K562 (cell line): ENCODE data around the gene DCAF17. TPM values are rescaled to one million over a fixed set of nuclear protein-coding genes. Genes with fewer than 3 reads are reported as not detected.

Experiments used
- ATAC-seq: fragments of 200-7000 bp; cut with Tn5 transposase; 3 replicates; pipeline ENCODE4 v1.9.1; 2020; ENCODE audit warnings: moderate library complexity
- BruUV-seq: library from RNA; stranded (reverse); fragments of 400-500 nt; replicated peaks from 2 replicates; lab custom pipeline; 2021; lab: Mats Ljungman, UMichigan
- CTCF ChIA-PET: fragments of 300-600 bp; formaldehyde crosslinking; extraction: SDS; loops from one replicate; lab custom pipeline; 2021; ENCODE audit warnings: low intra/inter-chr PET ratio; lab: Yijun Ruan, JAX
- POLR2A ChIA-PET: fragments of 300-600, 350-650 bp; sonication (Branson Sonifier 250); formaldehyde crosslinking; extraction: SDS; loops from one replicate; lab custom pipeline; 2021; ENCODE audit warnings: antibody characterized with exemption, inconsistent platforms; lab: Yijun Ruan, JAX
- DNase-seq, 4 experiments: peaks; one replicate each; pipeline versions ENCODE4 v3.0.0 to v3.0.0-alpha.2; 2011 to 2018; ENCODE audit warnings: low spot score in 3 of 4, mixed read lengths in 3 of 4; ENCODE audit errors: extremely low read depth in 1 of 4
- FAIRE-seq: peaks from 2 replicates; lab custom pipeline; 2011; peaks lifted over from hg19 to GRCh38; lab: Jason Lieb, UNC
- H2AFZ ChIP-seq: 2 replicates; pipeline ENCODE4 v1.6.0; 2011; ENCODE audit warnings: low read depth, low read length, control low read depth, inconsistent platforms
- H3K27ac ChIP-seq: fragments of 200-600 bp; 3 replicates; pipeline ENCODE4 v1.8.0; 2011; ENCODE audit warnings: low read depth, mild to moderate bottlenecking, control low read depth, inconsistent platforms, low read length, moderate library complexity, mixed read lengths; ENCODE audit errors: extremely low read depth
- H3K27me3 ChIP-seq, 2 experiments: fragments of 300-600 bp in 1 of 2; 2 replicates in 1 of 2; 3 replicates in 1 of 2; pipeline versions ENCODE4 v1.6.0 to v1.8.0; 2011; ENCODE audit warnings: inconsistent platforms in 2 of 2, low read length in 2 of 2, mild to moderate bottlenecking in 1 of 2, mixed read lengths in 1 of 2, moderate library complexity in 1 of 2; ENCODE audit not compliant: control insufficient read depth in 2 of 2, insufficient read depth in 2 of 2
- H3K36me3 ChIP-seq: fragments of 300-600 bp; 3 replicates; pipeline ENCODE4 v1.8.0; 2011; ENCODE audit warnings: mild to moderate bottlenecking, low read length, inconsistent platforms; ENCODE audit not compliant: control insufficient read depth, insufficient read depth
- H3K4me1 ChIP-seq, 2 experiments: fragments of 200-600 bp in 1 of 2; replicated peaks in 1 of 2; 2 replicates in 1 of 2; 3 replicates in 1 of 2; pipeline versions ENCODE4 v1.5.1 to v1.8.0; 2011; ENCODE audit warnings: inconsistent platforms in 2 of 2, low read length in 2 of 2, mild to moderate bottlenecking in 1 of 2, mixed read lengths in 1 of 2, moderate library complexity in 1 of 2; ENCODE audit not compliant: control insufficient read depth in 2 of 2, insufficient read depth in 2 of 2
- H3K4me2 ChIP-seq: 2 replicates; pipeline ENCODE4 v1.6.1; 2011; ENCODE audit warnings: low read length, control low read depth, inconsistent platforms, mixed read lengths; ENCODE audit not compliant: insufficient read depth
- H3K4me3 ChIP-seq: fragments of 200-600 bp; sonication (generic), shearing (Covaris generic); 2 replicates; pipeline ENCODE4 v1.5.1; 2016; ENCODE audit warnings: control low read depth, inconsistent platforms
- H3K79me2 ChIP-seq: fragments of 200-600 bp; 3 replicates; pipeline ENCODE4 v1.8.0; 2011; ENCODE audit warnings: low read length, inconsistent platforms; ENCODE audit not compliant: control insufficient read depth, insufficient read depth
- H3K9ac ChIP-seq, 2 experiments: 2 replicates each; pipeline versions ENCODE4 v1.6.0 to v1.6.1; 2011; ENCODE audit warnings: low read depth in 2 of 2, low read length in 2 of 2, control low read depth in 1 of 2, inconsistent platforms in 1 of 2, mild to moderate bottlenecking in 1 of 2, mixed read lengths in 1 of 2; ENCODE audit not compliant: insufficient read depth in 1 of 2
- H3K9me1 ChIP-seq: one replicate; pipeline ENCODE4 v1.6.0; 2011; ENCODE audit warnings: inconsistent platforms, mild to moderate bottlenecking, low read length, moderate library complexity; ENCODE audit not compliant: control insufficient read depth, insufficient read depth
- H3K9me3 ChIP-seq: replicated peaks from 2 replicates; pipeline ENCODE4 v1.5.1; 2011; ENCODE audit warnings: low read depth, low read length, inconsistent platforms; ENCODE audit not compliant: control insufficient read depth, insufficient read depth
- H4K20me1 ChIP-seq: replicated peaks from 2 replicates; pipeline ENCODE4 v1.6.1; 2011; ENCODE audit warnings: low read length, inconsistent platforms, mixed read lengths; ENCODE audit not compliant: control insufficient read depth, insufficient read depth
- BACH1 ChIP-seq: fragments of 200-800 bp; sonication (Bioruptor generic); IDR thresholded peaks from 2 replicates; pipeline ENCODE4 v1.6.1; 2016; ENCODE audit warnings: missing genetic modification characterization, missing compliant biosample characterization
- DNMT1 ChIP-seq: fragments of 450-650 bp; IDR thresholded peaks from 2 replicates; pipeline ENCODE4 v1.6.1; 2016; ENCODE audit warnings: antibody characterized with exemption, mild to moderate bottlenecking
- FOXK2 ChIP-seq, 2 experiments: fragments of 450-650 bp; IDR thresholded peaks in 1 of 2; conservative IDR thresholded peaks in 1 of 2; 2 replicates each; pipeline ENCODE4 v1.6.1; 2016; ENCODE audit warnings: low read depth in 2 of 2, mild to moderate bottlenecking in 1 of 2
- HMGN3 ChIP-seq: IDR thresholded peaks from 2 replicates; pipeline ENCODE4 v1.6.1; 2011; ENCODE audit warnings: borderline replicate concordance, low read depth, mild to moderate bottlenecking, mixed read lengths, low read length; ENCODE audit not compliant: insufficient read length; ENCODE audit errors: extremely low read depth
- KDM4B ChIP-seq, 2 experiments: fragments of 450-650 bp in 1 of 2; sonication (generic) in 1 of 2; IDR thresholded peaks; 2 replicates each; pipeline ENCODE4 v1.6.1; 2016 to 2017; ENCODE audit warnings: borderline replicate concordance in 2 of 2, antibody characterized with exemption in 1 of 2, low read depth in 1 of 2, mild to moderate bottlenecking in 1 of 2
- SAFB ChIP-seq: fragments of 200-400 bp; formaldehyde crosslinking; IDR thresholded peaks from 2 replicates; pipeline ENCODE4 v1.6.1; 2017; ENCODE audit warnings: low read depth, low read length, borderline replicate concordance
- ZNF134 ChIP-seq: fragments of 250-450 bp; sonication (Bioruptor Pico); conservative IDR thresholded peaks from 2 replicates; pipeline ENCODE4 v1.4.0; 2020
- ZNF311 ChIP-seq: fragments of 250-450 bp; sonication (Bioruptor Pico); IDR thresholded peaks from 2 replicates; pipeline ENCODE4 v1.4.0; 2020; ENCODE audit warnings: mild to moderate bottlenecking, moderate library complexity
- ZNF408 ChIP-seq: fragments of 250-450 bp; sonication (Bioruptor Pico); IDR thresholded peaks from 2 replicates; pipeline ENCODE4 v1.4.0; 2020; ENCODE audit warnings: low read depth, mild to moderate bottlenecking, moderate library complexity
- ZNF717 ChIP-seq: fragments of 250-450 bp; sonication (Bioruptor Pico); IDR thresholded peaks from 2 replicates; pipeline ENCODE4 v1.5.0; 2021
- WGBS: fragments of 100-300 bp; shearing (Covaris generic); methylation state at CpG from one replicate; pipeline ENCODE4 v1.1.6; 2016; ENCODE audit warnings: low coverage, mixed read lengths; ENCODE audit not compliant: insufficient coverage; ENCODE audit errors: missing lambda C conversion rate; 5-methylcytosine and 5-hydroxymethylcytosine counted together
- in situ Hi-C: fragments of 300-500 bp; cut with MboI; formaldehyde crosslinking; loops from 4 replicates; pipeline ENCODE4 v1.15.0; 2018; ENCODE audit warnings: inconsistent platforms, mixed read lengths
- intact Hi-C: fragments of 100-400 bp; cut with micrococcal nuclease; formaldehyde crosslinking; loops from 2 replicates; pipeline ENCODE4 v1.14.2; 2022
- polyA plus RNA-seq, 8 experiments: library from polyadenylated mRNA; depleted of rRNA in 4 of 8; stranded (reverse) in 5 of 8; unstranded in 3 of 8; fragments of >200 nt; fragmentation: Nextera tagmentation in 2 of 8; fragmentation: Illumina TruSeq in 1 of 8; extraction: Ambion mirVana in 2 of 8; extraction: Trizol in 1 of 8; gene quantifications; 2 replicates each; pipeline versions ENCODE4 v1.2.1 to v1.2.3, GENCODE V29; 2011 to 2014; ENCODE audit warnings: inconsistent platforms in 1 of 8, missing spikeins in 1 of 8
- total RNA-seq, 7 experiments: library from RNA; depleted of rRNA in 6 of 7; stranded (reverse); fragments of >200 nt in 6 of 7; fragmentation: Illumina TruSeq in 2 of 7; extraction: Trizol in 2 of 7; gene quantifications; 2 replicates each; pipeline versions ENCODE4 v1.2.1 to v1.2.3, GENCODE V29; 2011 to 2021; ENCODE audit warnings: low replicate concordance in 1 of 7
- TF ChIP-seq, protein P1 (sequence below): fragments of 250-450 bp; sonication (Bioruptor Pico); IDR thresholded peaks from 2 replicates; pipeline ENCODE4 v1.4.0; 2020
- TF ChIP-seq, protein P2 (sequence below), 2 experiments: IDR thresholded peaks in 1 of 2; conservative IDR thresholded peaks in 1 of 2; 2 replicates each; pipeline ENCODE4 v1.6.1; 2016; ENCODE audit warnings: low read depth in 2 of 2, mild to moderate bottlenecking in 1 of 2, missing compliant biosample characterization in 1 of 2, missing genetic modification characterization in 1 of 2, moderate library complexity in 1 of 2

The DCAF17 gene
- total and polyA plus RNA-seq, 9 of the 15 experiments (the other 6 are each of a cell fraction or from before 2014, with no cell fraction given), result 10.0 to 38.5 (median 27.1) TPM

DNA sequence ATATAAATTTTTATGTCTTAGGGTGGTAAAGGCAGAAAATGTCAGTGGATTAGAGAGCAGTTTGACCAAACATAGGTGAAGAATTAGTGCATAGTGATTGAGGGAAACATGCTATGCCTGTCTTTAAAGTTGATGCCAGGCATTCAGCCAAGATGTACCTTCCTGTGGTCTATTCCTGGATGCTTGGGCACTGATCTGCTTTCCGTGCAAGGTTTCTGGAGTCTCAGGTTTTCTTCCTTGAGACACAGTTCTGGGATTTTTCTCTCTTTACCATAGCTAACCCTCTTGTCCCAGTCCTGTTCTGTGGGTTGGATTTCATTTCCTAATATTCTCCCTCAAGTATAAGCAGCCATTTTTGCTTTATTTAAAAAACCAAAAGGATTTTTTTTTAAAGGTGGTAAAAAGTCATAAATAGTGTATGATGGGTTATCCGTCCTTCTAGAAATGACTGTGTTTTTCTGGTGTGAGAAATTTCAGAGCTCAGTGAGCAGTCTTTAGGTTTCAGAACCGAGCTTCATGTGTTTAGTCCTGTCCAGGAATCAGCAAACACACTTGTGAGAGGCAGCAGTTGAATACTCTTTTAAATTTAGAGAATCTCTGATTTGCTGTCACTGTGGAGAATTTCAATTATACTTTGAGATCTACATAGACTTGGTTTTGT lies 45.3 kb downstream of the DCAF17 start:
- H3K79me2 ChIP-seq, result no peaks in the 10 kb centered on the region
- no peak overlapping the region for H3K9ac ChIP-seq
- in situ Hi-C loops, result no loop called here
- FAIRE-seq (no peak), ATAC-seq (no peak), DNase-seq (no peak)
- no peaks in the 10 kb centered on the region for H3K27me3 ChIP-seq
- H3K27ac ChIP-seq, result no peak overlapping the region
- no peaks in the 10 kb centered on the region for H3K9me1 ChIP-seq
- H4K20me1 ChIP-seq, result no peaks in the 10 kb centered on the region
- ChIA-PET POLR2A (interaction anchor here (0.9 to 1.0 kb wide), 2 partner anchors 15 to 45 kb away, joined by 3 read pairs; partner anchors contain the start of genes DCAF17 and METTL8), CTCF (no interaction called here)
- H3K36me3 ChIP-seq, result peaks cover 87% of the 10 kb centered on the region
- no TSS peak for BruUV-seq
- WGBS, result 79% methylated on average over 3 of the region's 3 CpGs
- H2AFZ ChIP-seq, result no peak overlapping the region
- no peak overlapping the region for H3K4me3 ChIP-seq
- H3K9me3 ChIP-seq, result no peaks in the 10 kb centered on the region
- intact Hi-C loops, result no loop called here
- no peak overlapping the region for H3K4me2 ChIP-seq
- H3K4me1 ChIP-seq, result no peaks in the 10 kb centered on the region
- TF ChIP-seq ZNF717 (no peak), BACH1 (tag) (no peak), ZNF408 (CRISPR knock-in tag) (no peak), DNMT1 (no peak), ZNF134 (CRISPR knock-in tag) (no peak), HMGN3 (no peak), ZNF311 (no peak), SAFB (no peak), KDM4B (IDR thresholded peaks at IDR 0.05; ENCODE audit: borderline replicate concordance in 2 of 2, low read depth in 1 of 2) (no peak), FOXK2 (conservative IDR thresholded peaks at IDR 0.05 in 1 of 2, IDR thresholded peaks at IDR 0.05 in 1 of 2; ENCODE audit: low read depth in 2 of 2) (no peak)
- TF ChIP-seq, protein P1, sequence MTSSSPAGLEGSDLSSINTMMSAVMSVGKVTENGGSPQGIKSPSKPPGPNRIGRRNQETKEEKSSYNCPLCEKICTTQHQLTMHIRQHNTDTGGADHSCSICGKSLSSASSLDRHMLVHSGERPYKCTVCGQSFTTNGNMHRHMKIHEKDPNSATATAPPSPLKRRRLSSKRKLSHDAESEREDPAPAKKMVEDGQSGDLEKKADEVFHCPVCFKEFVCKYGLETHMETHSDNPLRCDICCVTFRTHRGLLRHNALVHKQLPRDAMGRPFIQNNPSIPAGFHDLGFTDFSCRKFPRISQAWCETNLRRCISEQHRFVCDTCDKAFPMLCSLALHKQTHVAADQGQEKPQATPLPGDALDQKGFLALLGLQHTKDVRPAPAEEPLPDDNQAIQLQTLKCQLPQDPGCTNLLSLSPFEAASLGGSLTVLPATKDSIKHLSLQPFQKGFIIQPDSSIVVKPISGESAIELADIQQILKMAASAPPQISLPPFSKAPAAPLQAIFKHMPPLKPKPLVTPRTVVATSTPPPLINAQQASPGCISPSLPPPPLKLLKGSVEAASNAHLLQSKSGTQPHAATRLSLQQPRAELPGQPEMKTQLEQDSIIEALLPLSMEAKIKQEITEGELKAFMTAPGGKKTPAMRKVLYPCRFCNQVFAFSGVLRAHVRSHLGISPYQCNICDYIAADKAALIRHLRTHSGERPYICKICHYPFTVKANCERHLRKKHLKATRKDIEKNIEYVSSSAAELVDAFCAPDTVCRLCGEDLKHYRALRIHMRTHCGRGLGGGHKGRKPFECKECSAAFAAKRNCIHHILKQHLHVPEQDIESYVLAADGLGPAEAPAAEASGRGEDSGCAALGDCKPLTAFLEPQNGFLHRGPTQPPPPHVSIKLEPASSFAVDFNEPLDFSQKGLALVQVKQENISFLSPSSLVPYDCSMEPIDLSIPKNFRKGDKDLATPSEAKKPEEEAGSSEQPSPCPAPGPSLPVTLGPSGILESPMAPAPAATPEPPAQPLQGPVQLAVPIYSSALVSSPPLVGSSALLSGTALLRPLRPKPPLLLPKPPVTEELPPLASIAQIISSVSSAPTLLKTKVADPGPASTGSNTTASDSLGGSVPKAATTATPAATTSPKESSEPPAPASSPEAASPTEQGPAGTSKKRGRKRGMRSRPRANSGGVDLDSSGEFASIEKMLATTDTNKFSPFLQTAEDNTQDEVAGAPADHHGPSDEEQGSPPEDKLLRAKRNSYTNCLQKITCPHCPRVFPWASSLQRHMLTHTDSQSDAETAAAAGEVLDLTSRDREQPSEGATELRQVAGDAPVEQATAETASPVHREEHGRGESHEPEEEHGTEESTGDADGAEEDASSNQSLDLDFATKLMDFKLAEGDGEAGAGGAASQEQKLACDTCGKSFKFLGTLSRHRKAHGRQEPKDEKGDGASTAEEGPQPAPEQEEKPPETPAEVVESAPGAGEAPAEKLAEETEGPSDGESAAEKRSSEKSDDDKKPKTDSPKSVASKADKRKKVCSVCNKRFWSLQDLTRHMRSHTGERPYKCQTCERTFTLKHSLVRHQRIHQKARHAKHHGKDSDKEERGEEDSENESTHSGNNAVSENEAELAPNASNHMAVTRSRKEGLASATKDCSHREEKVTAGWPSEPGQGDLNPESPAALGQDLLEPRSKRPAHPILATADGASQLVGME (CRISPR knock-in tag), result no peak
- TF ChIP-seq, protein P2, sequence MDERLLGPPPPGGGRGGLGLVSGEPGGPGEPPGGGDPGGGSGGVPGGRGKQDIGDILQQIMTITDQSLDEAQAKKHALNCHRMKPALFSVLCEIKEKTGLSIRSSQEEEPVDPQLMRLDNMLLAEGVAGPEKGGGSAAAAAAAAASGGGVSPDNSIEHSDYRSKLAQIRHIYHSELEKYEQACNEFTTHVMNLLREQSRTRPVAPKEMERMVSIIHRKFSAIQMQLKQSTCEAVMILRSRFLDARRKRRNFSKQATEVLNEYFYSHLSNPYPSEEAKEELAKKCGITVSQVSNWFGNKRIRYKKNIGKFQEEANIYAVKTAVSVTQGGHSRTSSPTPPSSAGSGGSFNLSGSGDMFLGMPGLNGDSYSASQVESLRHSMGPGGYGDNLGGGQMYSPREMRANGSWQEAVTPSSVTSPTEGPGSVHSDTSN (CRISPR knock-in tag; IDR thresholded peaks at IDR 0.05; ENCODE audit: low read depth), result no peak
- TF ChIP-seq, protein P2 (tag; conservative IDR thresholded peaks at IDR 0.05; ENCODE audit: low read depth), result no peak
